Activated naive CD8-positive, alpha-beta T cell treated with anti-CD3 and anti-CD28 coated beads, Interleukin-2, amount 10 ng/mL, durations not matched to agents 7 days and 5 days (primary cell): Measurements from ENCODE around the gene MDK. TPM values are rescaled to one million over a fixed set of nuclear protein-coding genes. Genes with fewer than 3 reads are reported as not detected.

Source experiments
- ATAC-seq: fragments of 150-1000 bp; cut with Tn5 transposase; one replicate; pipeline ENCODE4 v1.10.0; 2021; ENCODE audit warnings: low read depth, moderate library complexity
- POLR2A ChIA-PET: fragments of 350-600 bp; sonication (Branson Sonifier 250); formaldehyde crosslinking; loops from one replicate; lab custom pipeline; 2021; ENCODE audit warnings: antibody characterized with exemption; lab: Charles Lee
- DNase-seq: peaks from one replicate; pipeline ENCODE4 v3.0.0; 2021
- H3K27ac Mint-ChIP-seq: one replicate; pipeline ENCODE4 v1.8.0; 2022; ENCODE audit warnings: mild to moderate bottlenecking, mixed read lengths
- H3K27me3 Mint-ChIP-seq: one replicate; pipeline ENCODE4 v1.8.0; 2022; ENCODE audit warnings: mild to moderate bottlenecking, moderate library complexity, mixed read lengths
- H3K36me3 Mint-ChIP-seq: one replicate; pipeline ENCODE4 v1.8.0; 2021; ENCODE audit warnings: mild to moderate bottlenecking, mixed read lengths
- H3K4me1 Mint-ChIP-seq: one replicate; pipeline ENCODE4 v1.8.0; 2021; ENCODE audit warnings: mixed read lengths
- H3K4me3 Mint-ChIP-seq: one replicate; pipeline ENCODE4 v1.8.0; 2022; ENCODE audit warnings: mild to moderate bottlenecking, moderate library complexity, mixed read lengths
- H3K9me3 Mint-ChIP-seq: one replicate; pipeline ENCODE4 v1.8.0; 2021; ENCODE audit warnings: mixed read lengths
- microRNA-seq: library from miRNA; unstranded; fragments of <30 nt; microRNA quantifications from one replicate; pipeline ENCODE4 v1.2.0, GENCODE V29; 2022
- total RNA-seq, 2 experiments: library from RNA; stranded (reverse); gene quantifications; one replicate each; pipeline ENCODE4 v1.2.3, GENCODE V29; 2021

The MDK gene
- total RNA-seq, 2 experiments from 2014 or later: 6.9 to 7.4 TPM

GRCh38 chr11:46414879-46415278, 33.4 kb downstream of the MDK start:
- Mint-ChIP-seq H3K27ac (no peak overlapping the region), H3K27me3 (no peaks in the 10 kb centered on the region), H3K4me3 (no peak overlapping the region), H3K4me1 (peaks cover 22% of the 10 kb centered on the region), H3K36me3 (peaks cover 24% of the 10 kb centered on the region), H3K9me3 (no peaks in the 10 kb centered on the region)
- no peak for DNase-seq
- POLR2A ChIA-PET: interaction anchor here (0.5 kb wide), 1 partner anchor 522 kb away, joined by 3 read pairs; the partner anchor contains the start of gene CSTPP1
- ATAC-seq: no peak

- Mint-ChIP-seq H3K4me3 (no peak overlapping the region), H3K9me3 (no peaks in the 10 kb centered on the region), H3K4me1 (peaks cover 22% of the 10 kb centered on the region), H3K36me3 (peaks cover 27% of the 10 kb centered on the region), H3K27me3 (no peaks in the 10 kb centered on the region), H3K27ac (no peak overlapping the region)
- ATAC-seq (no peak), DNase-seq (no peak)
- POLR2A ChIA-PET: no interaction called here
These were observed 36.2 kb downstream of the MDK start for GRCh38 chr11:46417711-46418110.

GRCh38 chr11:46418751-46419150, 37.3 kb downstream of the MDK start:
- H3K9me3 Mint-ChIP-seq: no peaks in the 10 kb centered on the region
- DNase-seq (no peak), ATAC-seq (no peak)
- POLR2A ChIA-PET: interaction anchor here (0.7 kb wide), 1 partner anchor 13 kb away, joined by 3 read pairs; no protein-coding TSS in a partner anchor
- peaks cover 27% of the 10 kb centered on the region for H3K36me3 Mint-ChIP-seq
- no peak overlapping the region for H3K4me3 Mint-ChIP-seq
- no peaks in the 10 kb centered on the region for H3K27me3 Mint-ChIP-seq
- H3K4me1 Mint-ChIP-seq: peaks cover 18% of the 10 kb centered on the region
- H3K27ac Mint-ChIP-seq: no peak overlapping the region

- no peak for ATAC-seq
- no peak overlapping the region for H3K27ac Mint-ChIP-seq
- POLR2A ChIA-PET: no interaction called here
- peaks cover 3% of the 10 kb centered on the region for H3K4me1 Mint-ChIP-seq
- H3K9me3 Mint-ChIP-seq: no peaks in the 10 kb centered on the region
- no peak overlapping the region for H3K4me3 Mint-ChIP-seq
- DNase-seq: no peak
- H3K27me3 Mint-ChIP-seq: no peaks in the 10 kb centered on the region
- H3K36me3 Mint-ChIP-seq: peaks cover 16% of the 10 kb centered on the region
These were observed 39.0 kb downstream of the MDK start for GRCh38 chr11:46420513-46420912.

- ATAC-seq (no peak), DNase-seq (no peak)
- POLR2A ChIA-PET: no interaction called here
- Mint-ChIP-seq H3K9me3 (no peaks in the 10 kb centered on the region), H3K4me1 (no peaks in the 10 kb centered on the region), H3K36me3 (peaks cover 10% of the 10 kb centered on the region), H3K27ac (no peak overlapping the region), H3K4me3 (no peak overlapping the region), H3K27me3 (no peaks in the 10 kb centered on the region)
These were observed 39.9 kb downstream of the MDK start for GRCh38 chr11:46421257-46421880.

- POLR2A ChIA-PET: no interaction called here
- DNase-seq (no peak), ATAC-seq (no peak)
- Mint-ChIP-seq H3K27me3 (no peaks in the 10 kb centered on the region), H3K36me3 (peaks cover 8% of the 10 kb centered on the region), H3K4me3 (no peak overlapping the region), H3K27ac (no peak overlapping the region), H3K4me1 (no peaks in the 10 kb centered on the region), H3K9me3 (no peaks in the 10 kb centered on the region)
These were observed 41.1 kb downstream of the MDK start for GRCh38 chr11:46422588-46422987.

GRCh38 chr11:46426233-46426991, 44.9 kb downstream of the MDK start:
- H3K27ac Mint-ChIP-seq: no peak overlapping the region
- peaks cover 4% of the 10 kb centered on the region for H3K36me3 Mint-ChIP-seq
- H3K9me3 Mint-ChIP-seq: no peaks in the 10 kb centered on the region
- POLR2A ChIA-PET: no interaction called here
- DNase-seq (no peak), ATAC-seq (no peak)
- no peaks in the 10 kb centered on the region for H3K4me1 Mint-ChIP-seq
- no peaks in the 10 kb centered on the region for H3K27me3 Mint-ChIP-seq
- H3K4me3 Mint-ChIP-seq: no peak overlapping the region

- DNase-seq (no peak), ATAC-seq (no peak)
- no peaks in the 10 kb centered on the region for H3K4me1 Mint-ChIP-seq
- no peak overlapping the region for H3K27ac Mint-ChIP-seq
- H3K36me3 Mint-ChIP-seq: peaks cover 5% of the 10 kb centered on the region
- H3K9me3 Mint-ChIP-seq: no peaks in the 10 kb centered on the region
- POLR2A ChIA-PET: no interaction called here
- no peak overlapping the region for H3K4me3 Mint-ChIP-seq
- no peaks in the 10 kb centered on the region for H3K27me3 Mint-ChIP-seq
These were observed 45.9 kb downstream of the MDK start for GRCh38 chr11:46427364-46427763.

- Mint-ChIP-seq H3K27ac (no peak overlapping the region), H3K4me1 (no peaks in the 10 kb centered on the region), H3K27me3 (no peaks in the 10 kb centered on the region), H3K9me3 (no peaks in the 10 kb centered on the region), H3K36me3 (peaks cover 8% of the 10 kb centered on the region), H3K4me3 (no peak overlapping the region)
- ATAC-seq (no peak), DNase-seq (no peak)
- POLR2A ChIA-PET: no interaction called here
These were observed 48.2 kb downstream of the MDK start for GRCh38 chr11:46429717-46430116.

GRCh38 chr11:46431211-46431610, 49.7 kb downstream of the MDK start:
- POLR2A ChIA-PET: no interaction called here
- DNase-seq: no peak
- H3K4me1 Mint-ChIP-seq: peaks cover 2% of the 10 kb centered on the region
- no peaks in the 10 kb centered on the region for H3K27me3 Mint-ChIP-seq
- no peaks in the 10 kb centered on the region for H3K9me3 Mint-ChIP-seq
- peaks cover 7% of the 10 kb centered on the region for H3K36me3 Mint-ChIP-seq
- no peak for ATAC-seq
- H3K4me3 Mint-ChIP-seq: no peak overlapping the region
- H3K27ac Mint-ChIP-seq: no peak overlapping the region

Small RNAs within 50 kb of the gene (microRNA-seq; reads per million reads assigned to microRNA genes)
- not detected for gene MIR4688

Other genes starting within 250 kb of the MDK start
- not detected for gene CREB3L1, start 104.0 kb upstream of the MDK start, total RNA-seq
- 100 to 1,000 TPM; 160 to 163 TPM for gene DGKZ, start 34.2 kb upstream of the MDK start, total RNA-seq
- under 1 TPM; 0.19 to 0.40 TPM for gene CHRM4, start 10.1 kb downstream of the MDK start, total RNA-seq
- gene AMBRA1, start 212.4 kb downstream of the MDK start, total RNA-seq: 10 to 100 TPM; 39.1 to 40.5 TPM
- 1 to 10 TPM; 5.8 to 7.6 TPM for gene HARBI1, start 235.6 kb downstream of the MDK start, total RNA-seq
- gene ATG13, start 235.9 kb downstream of the MDK start, total RNA-seq: 10 to 100 TPM; 64.1 to 70.0 TPM